Stimulated activated CD4-positive, alpha-beta T cell treated with anti-CD3 and anti-CD28 coated beads, TNF-alpha, amount 100 ng/mL, for 4 hours (primary cell): ENCODE measurements around the gene ELP5.

Experiments used
- DNase-seq, 3 experiments: peaks; one replicate each; pipeline ENCODE4 v3.0.0-alpha.2; 2020; ENCODE audit warnings: low read depth in 3 of 3

ELP5 gene

GRCh38 chr17:7284911-7285310, 32.9 kb downstream of the ELP5 start:
- DNase-seq = no peak

DNA sequence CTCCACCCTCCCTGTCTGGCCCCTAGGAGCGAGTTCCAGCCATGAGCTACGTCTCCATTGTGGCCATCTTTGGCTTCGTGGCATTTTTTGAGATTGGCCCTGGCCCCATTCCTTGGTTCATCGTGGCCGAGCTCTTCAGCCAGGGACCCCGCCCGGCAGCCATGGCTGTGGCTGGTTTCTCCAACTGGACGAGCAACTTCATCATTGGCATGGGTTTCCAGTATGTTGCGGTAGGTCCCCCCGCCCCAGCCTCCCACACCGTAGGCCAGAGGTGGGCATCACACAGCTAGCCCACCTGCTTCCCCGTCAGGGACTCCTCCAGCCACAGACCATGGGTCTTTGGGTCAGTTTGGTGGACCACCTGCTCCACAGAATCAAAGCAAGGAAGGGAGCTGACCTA, 33.7 kb downstream of the ELP5 start:
- no peak for DNase-seq

- DNase-seq = no peak
Measured at GRCh38 chr17:7289256-7290032, 37.4 kb downstream of the ELP5 start.

GRCh38 chr17:7290166-7290565, 38.2 kb downstream of the ELP5 start:
- no peak for DNase-seq

GRCh38 chr17:7290685-7291084, 38.7 kb downstream of the ELP5 start:
- DNase-seq = no peak

DNA sequence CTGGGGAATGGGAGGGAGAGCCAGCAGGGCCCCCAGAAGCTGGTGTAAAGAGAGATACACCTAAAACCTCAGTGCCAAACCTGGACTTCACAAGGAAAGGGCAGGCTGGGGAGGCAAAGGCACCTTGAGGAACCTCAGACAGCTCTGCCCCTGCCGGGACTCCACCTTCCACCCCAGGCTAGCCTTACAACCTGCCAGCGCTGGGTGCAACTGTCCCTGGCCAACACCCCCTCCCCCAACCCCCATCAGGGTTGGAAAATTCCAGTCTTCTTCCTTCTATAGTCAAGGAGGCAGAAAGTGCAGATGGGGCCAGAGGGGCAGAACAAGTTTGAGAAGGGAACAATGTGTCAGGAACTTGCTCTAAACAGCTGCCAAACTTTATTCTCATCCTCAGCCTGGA, 40.2 kb downstream of the ELP5 start:
- no peak for DNase-seq

GRCh38 chr17:7292729-7293128, 40.7 kb downstream of the ELP5 start:
- no peak for DNase-seq

- DNase-seq = no peak
Measured at GRCh38 chr17:7293159-7293558, 41.1 kb downstream of the ELP5 start.

GRCh38 chr17:7293816-7294613, 42.0 kb downstream of the ELP5 start:
- DNase-seq = no peak

GRCh38 chr17:7294614-7295153, 42.7 kb downstream of the ELP5 start, which contains the start of gene YBX2:
Gene YBX2, minus strand, starts transcription at chr17:7294639. Its CDS starts 139 bp downstream, at chr17:7294500.
- peak in 2 of 3 experiments; percentile 60 to 66 for DNase-seq

GRCh38 chr17:7295230-7296180, 43.5 kb downstream of the ELP5 start:
- DNase-seq = no peak

DNA sequence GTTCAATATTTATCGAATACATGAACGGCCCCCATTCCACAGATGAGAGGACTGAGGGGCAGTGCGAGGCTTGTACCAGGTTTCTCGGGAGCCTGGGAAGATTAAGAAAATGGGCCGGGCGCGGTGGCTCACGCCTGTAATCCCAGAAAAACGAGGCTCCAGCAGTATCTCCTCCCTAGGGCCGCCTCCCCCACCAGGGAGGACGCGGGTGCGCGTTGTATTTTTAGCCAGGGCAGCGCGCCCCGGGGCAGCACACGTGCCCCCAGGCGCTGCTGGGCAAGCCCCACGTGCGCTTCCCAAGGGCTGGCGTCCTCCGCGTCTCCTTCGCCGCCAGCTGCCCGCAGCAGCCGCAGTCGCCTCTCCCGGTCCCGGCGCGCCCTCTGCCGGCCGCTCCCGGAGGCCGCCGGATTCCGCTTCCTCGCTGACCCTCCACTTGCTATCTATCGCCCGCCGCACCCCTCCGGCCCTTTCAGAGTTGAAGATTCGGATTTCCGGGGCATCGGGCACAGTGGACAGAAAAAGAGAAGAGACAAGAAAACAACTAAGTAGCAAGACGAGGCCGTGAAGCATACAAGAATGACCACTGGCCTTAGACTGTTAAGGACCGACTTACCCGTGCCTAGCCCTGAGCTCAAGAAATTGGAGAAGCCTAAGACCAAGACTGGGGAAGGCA, 44.3 kb downstream of the ELP5 start:
- DNase-seq = peak in 1 of 3 experiments; percentile 44

GRCh38 chr17:7304179-7304578, 52.2 kb downstream of the ELP5 start:
- no peak for DNase-seq

DNA sequence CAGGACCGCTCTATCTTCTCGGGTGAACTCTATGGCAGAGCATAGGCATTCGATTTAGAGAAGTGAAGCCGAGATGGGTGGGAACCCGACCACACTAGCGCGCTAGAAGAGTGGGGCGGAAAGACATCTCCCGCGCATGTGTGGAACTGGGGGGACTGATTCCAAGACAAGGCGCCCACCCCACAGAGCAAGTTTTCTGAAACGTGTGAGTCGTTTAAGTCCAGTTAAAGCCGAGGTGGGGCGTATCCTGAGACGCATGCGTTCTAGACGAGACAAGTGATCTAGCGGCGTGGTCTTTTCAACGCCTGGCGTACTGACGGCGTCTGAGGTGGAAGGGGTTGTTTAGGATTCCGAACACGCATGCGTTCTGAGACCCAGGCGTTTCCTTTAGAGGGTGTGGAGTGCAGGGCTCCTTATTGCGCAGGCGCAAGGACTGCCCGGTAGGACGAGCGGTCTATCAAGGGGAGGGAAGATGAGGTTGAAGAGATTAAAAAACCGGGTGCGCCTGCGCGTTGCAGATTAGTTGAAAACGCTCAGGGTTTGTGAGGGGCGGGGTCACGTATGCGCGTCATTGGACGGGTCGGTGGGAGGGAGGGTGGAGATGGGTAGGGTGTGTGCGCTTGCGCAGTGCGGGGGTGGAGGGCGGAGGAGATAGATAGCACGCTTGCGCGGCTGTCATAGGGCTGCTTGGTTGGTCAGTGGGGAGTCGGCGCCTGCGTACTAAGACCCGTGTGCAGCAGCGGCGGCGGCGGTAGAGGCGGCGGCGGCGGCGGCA, 55.1 kb downstream of the ELP5 start, which contains the start of gene EIF5A:
Gene EIF5A, plus strand, starts transcription at position 718 of the 775 bp plus-strand sequence. CDS start 2,008 bp downstream, outside the sequence.
- DNase-seq = peak; percentile 100

DNA sequence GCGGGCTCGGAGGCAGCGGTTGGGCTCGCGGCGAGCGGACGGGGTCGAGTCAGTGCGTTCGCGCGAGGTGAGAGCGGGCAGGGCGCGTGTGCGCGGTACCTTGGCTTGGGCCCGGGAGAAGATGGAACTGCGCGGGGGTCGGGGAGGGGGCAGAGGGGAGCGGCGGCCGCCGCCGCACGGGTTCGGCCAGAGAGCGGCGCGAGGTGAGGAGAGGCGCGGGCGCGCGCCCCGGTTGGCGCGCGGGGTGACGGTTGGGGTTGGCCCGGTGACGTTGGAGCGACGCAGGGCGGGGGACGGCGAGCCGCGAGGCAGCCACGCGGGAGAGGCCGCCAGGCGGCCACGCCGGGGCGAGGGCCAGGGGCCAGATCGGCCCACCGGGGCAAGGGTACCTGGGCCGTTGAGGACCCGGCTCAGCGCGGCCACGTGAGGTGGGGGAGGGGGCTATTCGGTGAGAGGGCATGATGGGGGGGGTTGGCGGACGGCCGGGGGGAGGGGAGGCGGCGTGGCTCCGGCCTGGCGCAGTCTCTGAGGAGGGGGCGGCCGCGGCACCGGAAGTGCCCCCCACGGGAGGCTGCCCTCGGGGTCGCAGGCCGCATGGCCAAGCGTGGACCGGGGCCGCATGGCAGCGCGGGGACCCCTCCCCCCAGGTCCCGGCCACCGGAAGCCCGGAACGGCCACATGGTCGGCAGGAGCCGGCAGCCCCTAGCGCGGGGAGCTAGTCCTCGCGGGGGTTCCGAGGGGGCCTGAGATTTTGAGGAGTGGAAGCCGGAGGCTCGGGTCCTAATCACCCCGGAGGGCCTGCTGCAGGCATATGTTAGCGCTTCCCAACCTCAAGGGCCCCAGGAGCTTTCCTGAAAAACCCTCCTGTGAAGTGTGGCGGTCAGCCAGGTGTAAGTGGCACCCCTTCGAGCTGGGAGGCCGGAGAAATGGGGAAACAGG, 55.9 kb downstream of the ELP5 start:
- peak in 1 of 3 experiments; percentile 36 for DNase-seq

- DNase-seq = peak; percentile 68 to 83 (median 77)
Measured at GRCh38 chr17:7308625-7309433, 56.8 kb downstream of the ELP5 start.
